Body of pancreas (tissue), 4 donors: ENCODE results near the gene SP2. TPM values are rescaled to one million over a fixed set of nuclear protein-coding genes. Genes with fewer than 3 reads are reported as not detected.
"Not testable (repeated sequence)": the region's sequence is repeated elsewhere in the genome, so short reads cannot be mapped to it uniquely, and the experiment has no call there.

Experiments
- ATAC-seq: fragments of 150-250 bp; one replicate; pipeline ENCODE4 v1.9.1; 2016
- DNase-seq, 4 donors: peaks; one replicate each; pipeline ENCODE4 v3.0.0-alpha.2; 2019
- H3K27ac ChIP-seq, 4 donors: fragments of 200-600 bp; sonication (generic); 1 replicate in 3 of 4; 2 replicates in 1 of 4; pipeline versions ENCODE4 v1.5.1 to v1.6.1; 2016 to 2019; ENCODE audit warnings: mild to moderate bottlenecking in 1 of 4, mixed read lengths in 1 of 4, moderate library complexity in 1 of 4
- H3K27me3 ChIP-seq, 2 donors: fragments of 200-600 bp; sonication (generic); one replicate each; pipeline ENCODE4 v1.6.0; 2016; ENCODE audit warnings: mild to moderate bottlenecking in 1 of 2
- H3K36me3 ChIP-seq, 2 donors: fragments of 200-600 bp; sonication (generic); replicated peaks in 1 of 2; 2 replicates each; pipeline ENCODE4 v1.5.1; 2016; ENCODE audit warnings: low read depth in 2 of 2; ENCODE audit not compliant: insufficient read depth in 1 of 2
- H3K4me1 ChIP-seq: fragments of 200-600 bp; sonication (generic); one replicate; pipeline ENCODE4 v1.6.0; 2016
- H3K4me3 ChIP-seq, 2 donors: fragments of 200-600 bp; sonication (generic); 1 replicate in 1 of 2; 2 replicates in 1 of 2; pipeline ENCODE4 v1.5.1; 2016 to 2019
- H3K9me3 ChIP-seq, 3 donors: fragments of 200-600 bp; sonication (generic); 1 replicate in 2 of 3; 2 replicates in 1 of 3; pipeline ENCODE4 v1.5.1; 2016
- POLR2A ChIP-seq, 3 donors: fragments of 450-650 bp; IDR thresholded peaks; one replicate each; pipeline ENCODE4 v1.6.1; 2016; ENCODE audit warnings: antibody characterized with exemption in 3 of 3, mild to moderate bottlenecking in 2 of 3
- WGBS, 2 donors: methylation state at CpG; one replicate each; pipeline ENCODE4 v1.1.5; 2017; 5-methylcytosine and 5-hydroxymethylcytosine counted together
- intact Hi-C: fragments of 100-400 bp; cut with DNase I; formaldehyde crosslinking; loops from one replicate; pipeline ENCODE4 v1.15.1; 2023
- total RNA-seq, 2 donors: library from RNA; depleted of rRNA; stranded (reverse); fragments of >200 nt; gene quantifications; one replicate each; pipeline ENCODE4 v1.1.0, GENCODE V29; 2016
- TF ChIP-seq, protein P1 (sequence below), 7 experiments: fragments of 450-650 bp in 4 of 7; fragments of 200-600 bp in 3 of 7; sonication (generic) in 3 of 7; IDR thresholded peaks; one replicate each; pipeline ENCODE4 v1.5.1; 2016 to 2019; ENCODE audit warnings: antibody characterized with exemption in 7 of 7

SP2 gene
- total RNA-seq, 2 donors from 2014 or later, result 4.7 to 6.3 TPM

DNA sequence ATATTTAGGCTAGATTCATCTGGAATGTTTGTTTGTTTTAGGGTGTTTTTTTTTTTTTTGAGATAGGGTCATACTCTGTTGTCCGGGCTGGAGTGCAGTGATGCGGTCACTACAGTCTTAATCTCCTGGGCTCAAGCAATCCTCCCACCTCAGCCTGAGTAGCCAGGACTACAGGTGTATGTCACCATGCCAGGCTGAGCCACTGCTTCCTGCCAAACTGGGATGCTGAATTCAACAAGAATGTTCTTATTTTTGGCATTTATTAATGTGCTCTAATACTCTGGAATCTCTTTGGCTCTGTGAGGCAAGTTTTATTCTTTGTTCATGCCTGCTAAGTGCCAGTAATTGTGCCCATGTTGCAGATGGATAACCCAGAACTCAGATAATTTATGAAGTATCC is 21.5 kb downstream of the SP2 start:
- H3K4me3 ChIP-seq, result no peak overlapping the region

DNA sequence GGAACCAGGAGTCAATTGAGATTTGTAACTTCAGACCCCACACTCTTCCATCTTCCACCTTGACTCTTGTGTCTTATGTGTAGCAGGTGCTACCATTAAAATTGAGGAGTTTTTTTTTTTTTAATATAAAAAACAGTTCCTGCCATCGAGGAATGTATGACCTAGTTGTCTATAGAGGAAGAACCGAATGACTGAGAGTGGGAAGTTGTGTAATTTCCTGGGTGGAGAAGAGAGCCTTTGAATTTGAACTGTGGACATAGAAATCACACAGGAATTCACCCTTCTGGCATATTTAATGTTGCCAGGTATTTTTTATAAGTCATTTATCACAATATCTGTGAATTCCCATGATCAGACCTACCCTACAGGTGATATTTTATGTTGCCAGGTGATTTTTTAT is 22.0 kb downstream of the SP2 start:
- Histone ChIP-seq H3K4me3 (no peak overlapping the region), H3K27me3 (no peaks in the 10 kb centered on the region), H3K36me3 (peaks cover 0 to 2% of the 10 kb centered on the region in 2 donors), H3K9me3 (no peaks in the 10 kb centered on the region), H3K27ac (no peak overlapping the region), H3K4me1 (no peaks in the 10 kb centered on the region)
- DNase-seq (no peak), ATAC-seq (no peak)
- intact Hi-C loops, result no loop called here
- WGBS, 2 donors, result 47 to 63% methylated on average over 2 of the region's 2 CpGs
- no peak for TF ChIP-seq POLR2A (IDR thresholded peaks at IDR 0.05)
- TF ChIP-seq, protein P1, sequence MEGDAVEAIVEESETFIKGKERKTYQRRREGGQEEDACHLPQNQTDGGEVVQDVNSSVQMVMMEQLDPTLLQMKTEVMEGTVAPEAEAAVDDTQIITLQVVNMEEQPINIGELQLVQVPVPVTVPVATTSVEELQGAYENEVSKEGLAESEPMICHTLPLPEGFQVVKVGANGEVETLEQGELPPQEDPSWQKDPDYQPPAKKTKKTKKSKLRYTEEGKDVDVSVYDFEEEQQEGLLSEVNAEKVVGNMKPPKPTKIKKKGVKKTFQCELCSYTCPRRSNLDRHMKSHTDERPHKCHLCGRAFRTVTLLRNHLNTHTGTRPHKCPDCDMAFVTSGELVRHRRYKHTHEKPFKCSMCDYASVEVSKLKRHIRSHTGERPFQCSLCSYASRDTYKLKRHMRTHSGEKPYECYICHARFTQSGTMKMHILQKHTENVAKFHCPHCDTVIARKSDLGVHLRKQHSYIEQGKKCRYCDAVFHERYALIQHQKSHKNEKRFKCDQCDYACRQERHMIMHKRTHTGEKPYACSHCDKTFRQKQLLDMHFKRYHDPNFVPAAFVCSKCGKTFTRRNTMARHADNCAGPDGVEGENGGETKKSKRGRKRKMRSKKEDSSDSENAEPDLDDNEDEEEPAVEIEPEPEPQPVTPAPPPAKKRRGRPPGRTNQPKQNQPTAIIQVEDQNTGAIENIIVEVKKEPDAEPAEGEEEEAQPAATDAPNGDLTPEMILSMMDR (IDR thresholded peaks at IDR 0.05), result no peak

More for the DNA sequence above, 21.5 kb downstream of the SP2 start:
- ATAC-seq (no peak), DNase-seq (no peak)
- intact Hi-C loops, result no loop called here
- no peak overlapping the region for H3K27ac ChIP-seq
- H3K36me3 ChIP-seq, result no peaks in the 10 kb centered on the region
- no peaks in the 10 kb centered on the region for H3K9me3 ChIP-seq
- no peaks in the 10 kb centered on the region for H3K4me1 ChIP-seq
- H3K27me3 ChIP-seq, result no peaks in the 10 kb centered on the region
- TF ChIP-seq, protein P1 (IDR thresholded peaks at IDR 0.05), result no peak
- no peak for TF ChIP-seq POLR2A (IDR thresholded peaks at IDR 0.05)
- 67 to 73% methylated on average over 2 of the region's 2 CpGs for WGBS, 2 donors

DNA sequence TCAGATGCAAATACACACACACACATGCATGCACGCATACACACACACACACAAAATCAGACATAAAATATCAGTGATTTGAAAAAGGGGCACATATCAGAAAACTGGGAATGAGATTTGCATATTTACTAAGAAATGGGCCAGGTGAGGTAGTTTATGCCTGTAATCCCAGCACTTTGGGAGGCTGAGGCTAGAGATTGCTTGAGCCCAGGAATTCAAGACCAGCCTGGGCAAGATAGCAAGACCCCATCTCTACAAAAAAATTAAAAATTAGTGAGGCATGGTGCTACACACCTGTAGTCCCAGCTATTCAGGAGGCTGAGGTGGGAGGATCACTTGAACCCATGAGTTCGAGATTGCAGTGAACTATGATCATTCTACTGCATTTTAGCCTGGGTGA is 23.0 kb downstream of the SP2 start:
- peaks cover 0 to 7% of the 10 kb centered on the region in 2 donors for H3K36me3 ChIP-seq
- TF ChIP-seq, protein P1 (IDR thresholded peaks at IDR 0.05), result no peak
- TF ChIP-seq POLR2A (IDR thresholded peaks at IDR 0.05), result no peak
- no peaks in the 10 kb centered on the region for H3K27me3 ChIP-seq
- no peaks in the 10 kb centered on the region for H3K4me1 ChIP-seq
- no peak overlapping the region for H3K4me3 ChIP-seq
- H3K27ac ChIP-seq, result no peak overlapping the region
- DNase-seq, result no peak
- 90 to 95% methylated on average over 2 of the region's 2 CpGs for WGBS, 2 donors
- no peak for ATAC-seq
- H3K9me3 ChIP-seq, result no peaks in the 10 kb centered on the region
- intact Hi-C loops, result no loop called here

DNA sequence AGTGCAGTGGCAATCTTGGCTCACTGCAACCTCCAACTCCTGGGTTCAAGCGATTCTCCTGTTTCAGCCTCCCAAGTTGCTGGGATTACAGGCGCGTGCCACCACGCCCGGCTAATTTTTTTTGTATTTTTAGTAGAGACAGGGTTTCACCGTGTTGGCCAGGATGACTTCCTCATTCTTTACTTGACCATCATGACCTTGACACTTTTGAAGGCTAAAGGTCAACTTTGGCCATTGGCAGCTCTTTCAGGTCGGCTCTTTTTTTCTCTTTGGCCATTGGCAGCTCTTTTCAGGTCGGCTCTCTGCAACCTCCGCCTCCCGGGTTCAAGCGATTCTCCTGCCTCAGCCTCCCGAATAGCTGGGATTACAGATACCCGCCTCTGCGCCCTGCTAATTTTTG is 23.9 kb downstream of the SP2 start:
- not testable (repeated sequence) for H3K36me3 ChIP-seq
- WGBS, 2 donors, result 94 to 96% methylated on average over 14 of the region's 14 CpGs

DNA sequence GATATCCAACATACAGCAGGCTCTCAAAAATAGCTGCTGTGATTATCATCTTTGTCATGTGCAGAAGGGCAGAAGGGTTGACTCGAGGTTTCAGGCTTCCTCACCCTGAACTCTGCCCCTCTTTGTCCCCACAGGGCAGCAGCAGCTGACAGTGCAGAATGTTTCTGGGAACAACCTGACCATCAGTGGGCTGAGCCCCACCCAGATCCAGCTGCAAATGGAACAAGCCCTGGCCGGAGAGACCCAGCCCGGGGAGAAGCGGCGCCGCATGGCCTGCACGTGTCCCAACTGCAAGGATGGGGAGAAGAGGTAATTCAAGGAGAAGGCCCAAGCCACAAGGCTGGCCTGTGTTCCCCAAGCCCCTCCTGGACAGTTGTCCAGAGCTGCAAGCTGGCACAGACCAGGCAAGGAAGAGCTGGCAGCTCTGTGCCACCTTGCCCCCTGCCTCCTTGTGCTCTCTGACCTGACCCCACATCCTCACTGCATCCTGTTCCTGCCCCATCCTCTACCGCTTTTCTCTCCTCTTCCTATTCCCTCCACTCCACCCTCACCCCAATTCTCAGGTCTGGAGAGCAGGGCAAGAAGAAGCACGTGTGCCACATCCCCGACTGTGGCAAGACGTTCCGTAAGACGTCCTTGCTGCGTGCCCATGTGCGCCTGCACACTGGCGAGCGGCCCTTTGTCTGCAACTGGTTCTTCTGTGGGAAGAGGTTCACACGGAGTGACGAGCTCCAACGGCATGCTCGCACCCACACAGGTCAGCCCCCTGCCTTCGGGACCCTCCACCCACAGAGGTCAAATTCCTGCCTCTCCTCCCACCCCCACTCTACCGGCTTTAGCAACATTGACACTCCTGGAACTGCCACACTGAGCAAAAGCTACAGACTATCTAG is 29.0 kb downstream of the SP2 start:
- Histone ChIP-seq H3K4me3 (no peak overlapping the region), H3K9me3 (no peaks in the 10 kb centered on the region), H3K36me3 (peaks cover 9 to 14% of the 10 kb centered on the region in 2 donors), H3K27ac (no peak overlapping the region), H3K27me3 (no peaks in the 10 kb centered on the region), H3K4me1 (no peaks in the 10 kb centered on the region)
- intact Hi-C loops, result no loop called here
- WGBS, 2 donors, result 87 to 89% methylated on average over 22 to 23 of the region's 23 CpGs
- DNase-seq (no peak), ATAC-seq (no peak)
- TF ChIP-seq POLR2A (IDR thresholded peaks at IDR 0.05), result no peak
- TF ChIP-seq, protein P1 (IDR thresholded peaks at IDR 0.05), result no peak

More for the DNA sequence above, 23.9 kb downstream of the SP2 start:
- DNase-seq, intact Hi-C loops, ATAC-seq, H3K27ac ChIP-seq, H3K4me1 ChIP-seq, H3K9me3 ChIP-seq, H3K27me3 ChIP-seq, H3K4me3 ChIP-seq: not testable (repeated sequence)
